Fibroblast of skin of left quadriceps (primary cell): ENCODE measurements around the gene FLCN.
"Not testable (repeated sequence)": the region's sequence is repeated elsewhere in the genome, so short reads cannot be mapped to it uniquely, and the experiment has no call there.

ENCODE experiments used
- DNase-seq, 2 experiments: peaks; one replicate each; pipeline ENCODE4 v3.0.0-alpha.2; 2013; ENCODE audit warnings: low read depth in 2 of 2

Gene FLCN

GRCh38 chr17:17213775-17214174, 23.2 kb downstream of the FLCN start:
- no peak for DNase-seq

- DNase-seq, result no peak
Measured at GRCh38 chr17:17207998-17208397, 29.0 kb downstream of the FLCN start.

- no peak for DNase-seq
Measured at GRCh38 chr17:17206913-17207335, 30.0 kb downstream of the FLCN start.

GRCh38 chr17:17206124-17206912, 30.6 kb downstream of the FLCN start, which contains the start of gene PLD6:
Gene PLD6 (minus strand): TSS chr17:17206333. CDS start chr17:17206286, 47 bp downstream.
- peak; percentile 17 to 22 for DNase-seq

GRCh38 chr17:17205368-17206123, 31.4 kb downstream of the FLCN start:
- DNase-seq, result no peak

GRCh38 chr17:17204635-17205231, 32.2 kb downstream of the FLCN start:
- no peak for DNase-seq

GRCh38 chr17:17204041-17204591, 32.9 kb downstream of the FLCN start:
- DNase-seq, result no peak

GRCh38 chr17:17203173-17203730, 33.7 kb downstream of the FLCN start:
- DNase-seq, result no peak

- no peak for DNase-seq
Measured at GRCh38 chr17:17201907-17202306, 35.1 kb downstream of the FLCN start.

- DNase-seq, result no peak
Measured at GRCh38 chr17:17201271-17201670, 35.7 kb downstream of the FLCN start.

GRCh38 chr17:17200831-17201230, 36.1 kb downstream of the FLCN start:
- DNase-seq, result no peak

- DNase-seq, result no peak
Measured at GRCh38 chr17:17200311-17200710, 36.7 kb downstream of the FLCN start.

GRCh38 chr17:17198281-17198680, 38.7 kb downstream of the FLCN start:
- no peak for DNase-seq

GRCh38 chr17:17196776-17197175, 40.2 kb downstream of the FLCN start:
- DNase-seq, result no peak

GRCh38 chr17:17195466-17195865, 41.5 kb downstream of the FLCN start:
- not testable (repeated sequence) for DNase-seq

GRCh38 chr17:17191961-17192381, 45.0 kb downstream of the FLCN start:
- no peak for DNase-seq

GRCh38 chr17:17191346-17191792, 45.6 kb downstream of the FLCN start:
- DNase-seq, result peak; percentile 46 to 51

- DNase-seq, result no peak
Measured at GRCh38 chr17:17190188-17190587, 46.8 kb downstream of the FLCN start.

GRCh38 chr17:17189559-17189958, 47.4 kb downstream of the FLCN start:
- no peak for DNase-seq

- no peak for DNase-seq
Measured at GRCh38 chr17:17188586-17188985, 48.4 kb downstream of the FLCN start.

- no peak for DNase-seq
Measured at GRCh38 chr17:17186551-17187505, 50.1 kb downstream of the FLCN start.
